Measurements from ENCODE around the gene PITX2. TPM values are rescaled to one million over a fixed set of nuclear protein-coding genes. Genes with fewer than 3 reads are reported as not detected.

The PITX2 gene
- total RNA-seq, 1 experiment from 2014 or later: not detected

- Mint-ChIP-seq H3K27me3 (ENCODE audit: unreplicated experiment) (no peaks in the 10 kb centered on the region), H3K4me1 (ENCODE audit: low read depth, unreplicated experiment) (no peaks in the 10 kb centered on the region)
- intact Hi-C loops (cut with micrococcal nuclease; ENCODE audit: unreplicated experiment): no loop called here
Observed at GRCh38 chr4:110626532-110627153, 3.8 kb upstream of the PITX2 start.

GRCh38 chr4:110625576-110626257 is 2.8 kb upstream of the PITX2 start:
- H3K27ac Mint-ChIP-seq (ENCODE audit: unreplicated experiment): no peak overlapping the region
- no TSS peak for BruUV-seq (replicated peaks)
- H3K4me1 Mint-ChIP-seq (ENCODE audit: low read depth, unreplicated experiment): no peaks in the 10 kb centered on the region
- DNase-seq: no peak
- H3K36me3 Mint-ChIP-seq (ENCODE audit: insufficient read depth, unreplicated experiment): no peaks in the 10 kb centered on the region
- no peaks in the 10 kb centered on the region for H3K9me3 Mint-ChIP-seq (ENCODE audit: low read depth, unreplicated experiment)
- intact Hi-C loops (cut with micrococcal nuclease; ENCODE audit: unreplicated experiment): no loop called here
- H3K4me3 Mint-ChIP-seq (ENCODE audit: low read depth, unreplicated experiment): no peak overlapping the region
- TF ChIP-seq CTCF (IDR thresholded peaks at IDR 0.05; ENCODE audit: unreplicated experiment): no peak
- CTCF ChIA-PET: no interaction called here
- no peaks in the 10 kb centered on the region for H3K27me3 Mint-ChIP-seq (ENCODE audit: unreplicated experiment)

More at GRCh38 chr4:110626532-110627153, 3.8 kb upstream of the PITX2 start:
- H3K9me3 Mint-ChIP-seq (ENCODE audit: low read depth, unreplicated experiment): no peaks in the 10 kb centered on the region
- BruUV-seq (replicated peaks): no TSS peak
- H3K27ac Mint-ChIP-seq (ENCODE audit: unreplicated experiment): no peak overlapping the region
- DNase-seq: no peak
- H3K4me3 Mint-ChIP-seq (ENCODE audit: low read depth, unreplicated experiment): no peak overlapping the region
- no peak for TF ChIP-seq CTCF (IDR thresholded peaks at IDR 0.05; ENCODE audit: unreplicated experiment)
- H3K36me3 Mint-ChIP-seq (ENCODE audit: insufficient read depth, unreplicated experiment): peaks cover 1% of the 10 kb centered on the region
- CTCF ChIA-PET: interaction anchor here (0.6 kb wide), 1 partner anchor 1006 kb away, joined by 4 read pairs; no protein-coding TSS in a partner anchor

- no peak for TF ChIP-seq CTCF (IDR thresholded peaks at IDR 0.05; ENCODE audit: unreplicated experiment)
- CTCF ChIA-PET: no interaction called here
- Mint-ChIP-seq H3K4me3 (ENCODE audit: low read depth, unreplicated experiment) (no peak overlapping the region), H3K27me3 (ENCODE audit: unreplicated experiment) (no peaks in the 10 kb centered on the region), H3K27ac (ENCODE audit: unreplicated experiment) (no peak overlapping the region), H3K4me1 (ENCODE audit: low read depth, unreplicated experiment) (no peaks in the 10 kb centered on the region), H3K36me3 (ENCODE audit: insufficient read depth, unreplicated experiment) (no peaks in the 10 kb centered on the region), H3K9me3 (ENCODE audit: low read depth, unreplicated experiment) (no peaks in the 10 kb centered on the region)
- intact Hi-C loops (cut with micrococcal nuclease; ENCODE audit: unreplicated experiment): no loop called here
- no peak for DNase-seq
- no TSS peak for BruUV-seq (replicated peaks)
Observed at GRCh38 chr4:110624904-110625494, 2.1 kb upstream of the PITX2 start.

GRCh38 chr4:110624398-110624780 is 1.5 kb upstream of the PITX2 start:
- intact Hi-C loops (cut with micrococcal nuclease; ENCODE audit: unreplicated experiment): no loop called here
- no peak for TF ChIP-seq CTCF (IDR thresholded peaks at IDR 0.05; ENCODE audit: unreplicated experiment)
- H3K27ac Mint-ChIP-seq (ENCODE audit: unreplicated experiment): no peak overlapping the region
- no peaks in the 10 kb centered on the region for H3K36me3 Mint-ChIP-seq (ENCODE audit: insufficient read depth, unreplicated experiment)
- BruUV-seq (replicated peaks): no TSS peak
- no peaks in the 10 kb centered on the region for H3K9me3 Mint-ChIP-seq (ENCODE audit: low read depth, unreplicated experiment)
- H3K27me3 Mint-ChIP-seq (ENCODE audit: unreplicated experiment): no peaks in the 10 kb centered on the region
- H3K4me3 Mint-ChIP-seq (ENCODE audit: low read depth, unreplicated experiment): no peak overlapping the region
- CTCF ChIA-PET: no interaction called here
- no peaks in the 10 kb centered on the region for H3K4me1 Mint-ChIP-seq (ENCODE audit: low read depth, unreplicated experiment)
- no peak for DNase-seq
